Central memory CD4-positive, alpha-beta T cell (primary cell): ENCODE data around the gene CWC27.

ENCODE experiments used
- DNase-seq: peaks from one replicate; pipeline ENCODE4 v3.0.0; 2022

CWC27 gene

DNA sequence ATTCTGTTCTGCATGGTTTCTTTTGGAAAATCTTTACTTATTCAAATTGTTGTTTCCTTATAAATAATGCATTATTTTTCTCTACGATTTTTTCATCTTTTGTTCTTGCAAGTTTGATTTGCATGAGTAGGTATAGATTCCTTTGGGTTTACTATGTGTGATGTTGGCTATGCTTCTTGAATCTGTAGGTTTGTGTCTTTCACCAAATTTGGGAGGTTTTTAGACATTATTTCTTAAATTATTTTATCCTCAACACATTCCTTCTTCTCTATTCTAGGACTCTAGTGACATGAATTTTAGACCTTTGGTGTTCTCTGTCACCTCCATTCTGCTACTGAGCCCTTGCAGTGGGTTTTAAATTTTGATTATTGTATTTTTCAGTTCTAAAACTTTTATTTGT is 219.0 kb downstream of the CWC27 start:
- no peak for DNase-seq

DNA sequence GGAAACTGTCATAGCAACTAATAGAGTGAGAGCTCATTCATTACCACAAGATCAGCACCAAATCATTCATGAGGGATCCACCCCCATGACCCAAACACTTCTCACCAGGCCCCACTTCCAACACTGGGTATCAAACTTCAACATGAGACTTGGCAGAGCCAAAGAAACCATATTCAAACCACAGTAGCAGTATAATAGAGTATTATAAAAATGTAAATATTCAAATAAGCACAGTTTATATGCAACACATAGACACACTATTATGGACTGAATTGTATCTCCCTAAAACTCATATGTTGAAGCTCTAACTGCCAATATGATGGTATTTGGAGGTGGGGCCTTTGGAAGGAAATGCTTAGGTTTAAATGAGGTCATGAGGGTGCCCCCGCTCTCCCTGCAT is 240.5 kb downstream of the CWC27 start:
- no peak for DNase-seq

DNA sequence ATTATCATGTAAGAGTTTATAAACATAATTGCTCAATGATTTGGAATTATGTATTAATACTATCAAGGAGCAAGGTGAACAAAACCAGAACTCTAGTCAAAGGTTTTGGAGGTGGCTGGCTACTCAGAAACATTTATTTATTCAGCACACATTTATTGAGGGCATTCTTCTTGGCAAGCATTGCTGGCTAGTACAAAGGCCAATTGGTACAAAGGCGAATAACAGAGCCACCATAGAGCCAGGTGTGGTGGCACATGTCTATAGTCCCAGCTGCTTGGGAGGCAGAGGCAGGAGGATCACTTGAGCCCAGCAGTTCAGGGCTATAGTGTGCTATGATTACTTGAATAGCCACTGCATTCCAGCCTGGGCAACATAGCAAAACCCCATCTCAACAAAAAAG is 242.1 kb downstream of the CWC27 start:
- no peak for DNase-seq

DNA sequence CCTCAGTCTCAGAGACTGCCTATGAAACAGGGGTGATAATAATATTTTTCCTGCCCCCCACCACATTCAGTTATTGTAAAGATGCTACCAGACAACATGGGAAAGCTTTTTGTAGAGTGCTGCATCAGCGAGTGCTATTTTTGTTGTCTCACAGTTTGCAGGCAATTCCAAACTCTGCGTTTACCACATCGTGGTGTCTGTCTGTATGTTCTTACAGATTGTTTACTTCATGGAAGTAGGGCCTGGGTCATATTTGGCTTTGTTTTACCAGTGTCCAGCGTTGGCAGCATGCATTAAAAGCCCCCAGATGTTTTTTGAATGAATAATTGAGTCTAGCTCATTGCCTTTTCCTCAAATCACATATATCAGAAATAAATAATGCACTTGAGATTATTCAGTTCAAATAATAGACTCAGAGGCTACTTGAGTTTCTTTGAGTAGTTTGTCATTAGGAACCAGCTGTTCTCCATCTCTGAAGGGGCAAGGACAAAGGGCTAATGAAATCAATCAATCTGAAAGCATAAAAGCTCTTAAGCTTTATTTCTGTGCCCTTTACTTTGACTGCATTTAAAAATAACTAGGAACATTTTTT is 243.7 kb downstream of the CWC27 start:
- DNase-seq = no peak

DNA sequence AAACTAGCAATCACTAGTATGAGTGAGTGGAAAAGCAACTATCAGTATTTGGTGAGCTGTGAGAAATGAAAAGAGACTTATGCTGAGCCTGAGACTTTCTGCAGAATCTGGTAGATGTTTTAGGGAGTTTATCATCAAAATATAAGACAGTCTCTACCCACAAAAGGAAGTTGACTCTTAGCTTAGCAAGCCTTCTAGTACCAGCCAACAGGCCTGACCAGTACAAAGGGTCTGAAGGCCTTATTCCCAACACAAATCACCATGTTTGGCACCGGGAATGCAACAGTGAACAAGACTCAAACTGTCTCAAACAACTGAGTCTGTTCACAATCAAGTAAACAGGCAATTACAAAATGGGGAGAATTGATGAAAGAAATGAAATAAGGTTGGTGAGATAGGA is 244.4 kb downstream of the CWC27 start:
- no peak for DNase-seq

DNA sequence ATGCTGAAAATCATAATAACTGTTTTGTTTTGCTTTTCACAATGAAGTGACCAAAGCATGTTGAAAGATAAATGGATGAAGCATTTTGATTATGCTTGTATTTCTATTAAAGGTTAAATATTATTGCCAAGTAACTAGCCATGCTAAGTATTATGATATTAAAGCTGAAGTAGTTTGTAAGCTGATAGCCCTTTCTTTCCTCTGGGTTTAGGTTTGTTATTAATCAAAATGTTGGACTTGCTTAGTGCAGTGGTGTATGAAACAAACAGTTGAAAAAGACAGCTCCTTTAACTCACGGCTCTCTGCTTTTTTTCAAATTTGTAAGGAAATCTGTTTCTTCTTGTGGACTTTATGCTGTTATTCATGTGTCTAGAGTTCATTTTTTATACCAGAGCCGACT is 246.0 kb downstream of the CWC27 start:
- no peak for DNase-seq

DNA sequence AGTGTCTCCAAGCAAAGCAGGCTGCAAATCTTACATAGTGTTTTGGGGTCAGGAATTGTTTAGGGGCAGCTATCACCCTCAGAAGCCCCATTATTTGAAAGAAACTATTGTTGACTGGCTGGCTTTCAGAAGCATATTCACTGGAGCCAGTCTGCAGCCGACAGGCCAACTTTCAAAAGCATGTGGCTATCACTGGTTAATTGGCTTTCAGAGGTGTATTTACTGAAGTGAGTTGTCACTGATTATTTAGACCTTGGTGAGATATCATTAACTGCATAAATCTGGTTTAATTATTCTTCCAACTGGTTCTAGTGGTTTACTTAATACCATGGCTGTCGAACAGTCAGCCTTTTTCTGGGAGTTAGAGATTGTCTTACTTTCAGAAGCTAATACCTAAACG is 247.0 kb downstream of the CWC27 start:
- no peak for DNase-seq

DNA sequence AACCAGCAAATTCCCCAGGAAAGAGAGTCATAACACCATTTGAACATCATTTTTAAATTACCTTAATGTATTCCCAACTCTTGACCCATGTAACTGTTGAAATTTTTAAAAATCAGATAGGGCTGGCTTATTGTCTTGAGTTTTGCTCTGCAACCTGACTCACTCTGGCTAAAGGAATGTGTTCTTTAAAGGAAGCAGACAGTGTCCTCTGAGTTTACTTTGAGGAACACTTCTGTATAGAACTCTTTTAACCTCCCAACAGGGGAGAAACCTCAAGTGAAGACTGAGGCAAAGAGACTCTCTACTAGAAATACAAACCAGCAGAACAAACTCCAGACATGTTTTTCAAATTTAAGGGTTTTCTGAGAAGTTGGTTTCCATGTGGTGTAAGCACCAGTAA is 248.9 kb downstream of the CWC27 start:
- no peak for DNase-seq

DNA sequence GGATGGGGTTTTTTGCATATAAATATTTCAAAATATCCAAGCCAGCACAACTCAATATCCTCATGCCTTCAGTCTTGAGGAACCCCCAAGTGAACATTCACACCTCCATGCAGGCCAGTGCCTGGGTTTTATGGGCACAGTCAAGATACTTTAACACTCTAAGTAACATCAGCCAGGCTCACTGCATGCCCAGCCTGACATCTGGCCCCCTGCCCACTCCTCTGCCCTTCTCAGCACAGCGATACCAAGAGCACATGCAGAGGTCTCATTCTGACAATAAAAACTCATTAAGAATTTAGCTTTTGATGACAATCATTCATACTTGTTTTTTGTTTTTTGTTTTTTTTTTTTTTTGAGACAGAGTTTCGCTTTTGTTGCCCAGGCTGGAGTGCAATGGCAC is 250.0 kb downstream of the CWC27 start:
- DNase-seq = no peak

DNA sequence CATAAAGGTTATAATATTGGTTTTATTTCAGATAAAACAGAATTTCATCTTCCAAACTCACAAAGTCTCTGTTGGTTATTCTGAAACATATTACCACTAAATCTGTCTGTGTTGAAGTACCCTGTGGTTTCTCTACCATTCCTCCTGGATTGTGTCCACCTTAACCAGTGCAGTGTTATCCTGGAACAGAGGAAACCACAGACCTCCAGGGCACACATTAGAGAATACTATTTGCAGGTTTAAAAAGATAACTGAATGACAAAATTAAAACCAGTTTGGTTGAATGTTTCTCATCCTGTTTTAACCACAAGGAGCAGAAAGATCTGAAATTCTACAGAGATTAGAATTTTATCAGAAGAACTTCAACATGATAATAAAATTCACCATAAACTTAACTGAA is 251.8 kb downstream of the CWC27 start:
- no peak for DNase-seq

DNA sequence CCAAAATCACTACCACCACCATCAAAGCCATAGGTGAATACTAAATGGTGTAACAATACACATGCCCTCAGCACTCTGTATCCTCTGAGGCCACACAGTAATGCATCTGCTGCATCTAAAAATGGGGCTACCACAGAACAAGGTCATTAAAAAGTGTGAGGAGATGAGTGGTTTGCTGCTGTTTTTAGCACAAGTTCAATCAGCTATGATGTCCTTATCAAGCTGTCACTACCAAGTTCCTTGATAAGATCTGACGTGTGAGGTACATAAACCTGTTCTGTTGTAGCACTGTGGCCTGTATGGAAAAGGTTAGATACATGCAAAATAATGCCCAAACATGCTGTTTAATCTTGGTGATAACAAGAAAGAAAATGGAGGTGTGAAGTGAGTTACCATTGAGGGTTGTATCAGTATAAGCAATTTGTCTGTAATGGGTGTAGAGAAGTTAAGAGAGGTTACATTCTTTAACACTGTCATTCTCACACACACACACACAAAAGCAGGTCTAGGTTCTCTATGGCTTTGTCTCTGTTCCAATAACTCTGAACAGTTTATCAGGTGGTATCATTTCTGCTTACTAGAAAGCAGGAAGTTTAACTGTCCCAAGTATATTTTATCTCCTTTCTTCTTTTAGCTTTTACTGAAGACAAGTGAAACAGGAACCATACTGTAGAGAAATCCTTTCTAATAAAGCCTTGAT is 252.9 kb downstream of the CWC27 start:
- DNase-seq = no peak

DNA sequence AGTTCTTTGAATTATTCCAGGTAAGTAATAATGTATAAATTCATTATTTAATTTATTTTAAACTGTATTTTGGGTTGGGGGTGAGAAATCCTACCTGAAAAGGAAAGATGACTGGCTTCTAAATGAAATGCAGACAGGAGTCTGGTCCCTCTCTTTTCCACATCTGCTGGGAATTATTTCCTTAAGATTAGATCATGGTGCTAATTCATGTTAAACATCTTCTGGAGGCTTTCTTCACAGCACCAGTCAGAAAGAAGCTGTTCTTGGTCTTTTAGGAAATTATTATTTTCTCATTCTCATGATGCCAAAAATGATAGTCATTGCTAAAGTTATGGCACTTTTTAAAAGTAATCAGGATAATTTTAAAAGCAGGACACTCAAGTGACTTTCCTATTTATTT is 254.2 kb downstream of the CWC27 start:
- DNase-seq = no peak

DNA sequence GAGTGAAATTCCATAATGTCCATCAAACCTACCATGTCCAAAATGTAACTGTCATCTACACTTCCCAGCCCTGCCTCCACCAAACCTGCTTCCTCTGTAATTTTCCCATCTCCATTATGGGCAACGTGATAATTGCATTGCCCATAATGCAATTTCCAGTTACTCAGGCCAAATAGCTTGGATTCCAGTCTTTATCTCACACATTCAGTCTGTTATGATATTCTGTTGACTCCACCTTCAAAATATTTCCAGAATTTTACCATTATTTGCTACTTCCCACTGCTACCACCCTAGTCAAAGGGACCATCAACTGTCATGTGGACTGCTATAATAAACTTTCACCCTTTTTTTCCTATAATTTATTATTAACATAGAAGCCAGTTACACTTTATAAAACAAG is 256.0 kb downstream of the CWC27 start:
- no peak for DNase-seq

DNA sequence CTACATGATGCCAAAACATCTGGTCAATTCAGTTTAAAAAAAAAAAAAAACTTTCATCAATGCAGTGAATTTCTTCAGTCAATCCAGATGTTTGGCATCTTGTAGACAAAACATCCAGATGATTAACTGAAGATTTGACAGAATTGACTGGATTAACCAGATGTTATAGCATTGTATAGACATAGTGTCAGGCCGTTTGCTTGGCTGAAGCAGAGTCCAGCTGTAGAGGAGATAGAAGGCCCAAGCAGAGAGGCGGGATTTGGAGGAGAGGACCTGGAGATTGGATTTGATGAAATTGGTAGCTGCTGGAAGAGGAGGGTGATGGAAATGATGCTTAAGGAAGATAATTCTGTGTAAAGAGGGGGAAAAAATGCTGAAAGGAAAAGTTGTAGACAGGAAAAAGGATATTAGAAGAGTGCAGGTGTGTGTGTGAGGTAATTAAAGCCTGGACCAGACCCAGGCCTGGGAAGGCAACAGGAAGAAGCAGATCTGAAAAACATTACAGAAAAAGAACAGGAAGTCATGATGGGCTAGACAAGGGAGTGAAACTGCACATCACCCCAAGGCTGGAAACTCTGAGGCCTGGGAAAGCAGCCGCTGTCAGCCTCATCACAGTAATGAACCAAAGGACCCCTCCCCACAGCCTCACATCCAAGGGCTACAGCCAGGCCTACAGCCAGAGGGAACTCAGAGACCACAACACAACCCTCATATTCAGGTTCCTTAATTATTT is 258.3 kb downstream of the CWC27 start:
- no peak for DNase-seq

DNA sequence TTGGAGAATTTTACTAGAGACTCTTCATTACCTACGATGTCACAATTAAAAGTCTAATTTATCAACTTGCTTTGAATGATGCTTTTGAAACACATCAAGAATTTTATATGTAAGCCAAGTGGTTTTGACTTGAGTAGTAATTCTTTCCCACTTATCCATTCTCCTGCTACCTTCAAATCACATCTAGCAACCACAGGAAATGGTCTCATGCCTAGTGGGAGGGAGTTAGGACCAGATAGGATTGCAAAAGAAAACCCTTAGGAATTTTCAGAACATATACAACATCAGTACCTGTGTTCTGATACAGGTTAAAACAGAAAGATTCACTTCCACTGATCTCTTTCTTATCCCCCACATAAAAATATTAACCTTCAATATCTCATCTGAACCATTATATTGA is 260.4 kb downstream of the CWC27 start:
- no peak for DNase-seq

DNA sequence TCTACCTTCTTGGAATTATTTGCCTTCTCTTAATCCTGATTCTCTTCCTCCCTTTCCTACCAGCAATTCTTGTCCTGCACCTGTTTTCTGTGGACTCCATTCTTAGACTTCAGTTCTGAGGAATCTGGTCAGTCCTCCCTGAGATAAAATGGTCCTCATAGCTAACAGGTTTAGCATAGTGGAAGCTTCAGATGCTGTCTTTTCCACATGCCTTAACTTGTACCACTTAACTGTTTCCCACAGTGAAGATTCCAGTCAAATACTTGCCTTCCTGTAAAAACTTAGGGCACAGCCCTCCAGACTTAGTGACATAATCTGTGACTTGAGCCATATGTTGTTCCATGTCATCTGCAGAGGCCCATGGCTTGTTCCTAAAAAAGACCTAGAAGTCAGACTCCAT is 261.3 kb downstream of the CWC27 start:
- no peak for DNase-seq

DNA sequence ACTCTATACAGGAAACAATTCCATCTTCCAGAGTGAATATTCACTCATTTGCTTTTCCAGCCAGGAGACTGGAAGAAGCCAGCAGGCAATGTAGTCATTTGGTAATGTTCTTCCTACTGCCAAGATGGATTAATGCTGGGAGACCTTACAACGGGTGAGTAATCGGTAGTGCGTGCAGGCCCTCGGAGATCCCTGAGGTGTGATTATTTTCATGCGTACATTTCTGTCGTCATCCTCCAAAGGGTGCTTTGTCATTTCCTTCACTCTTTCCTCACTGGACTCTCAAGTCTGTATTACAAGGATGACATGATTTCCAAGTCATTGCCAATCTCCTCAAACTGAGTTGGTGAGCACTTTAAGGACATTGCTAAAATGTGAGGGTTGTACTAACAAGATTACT is 263.5 kb downstream of the CWC27 start:
- DNase-seq = no peak

DNA sequence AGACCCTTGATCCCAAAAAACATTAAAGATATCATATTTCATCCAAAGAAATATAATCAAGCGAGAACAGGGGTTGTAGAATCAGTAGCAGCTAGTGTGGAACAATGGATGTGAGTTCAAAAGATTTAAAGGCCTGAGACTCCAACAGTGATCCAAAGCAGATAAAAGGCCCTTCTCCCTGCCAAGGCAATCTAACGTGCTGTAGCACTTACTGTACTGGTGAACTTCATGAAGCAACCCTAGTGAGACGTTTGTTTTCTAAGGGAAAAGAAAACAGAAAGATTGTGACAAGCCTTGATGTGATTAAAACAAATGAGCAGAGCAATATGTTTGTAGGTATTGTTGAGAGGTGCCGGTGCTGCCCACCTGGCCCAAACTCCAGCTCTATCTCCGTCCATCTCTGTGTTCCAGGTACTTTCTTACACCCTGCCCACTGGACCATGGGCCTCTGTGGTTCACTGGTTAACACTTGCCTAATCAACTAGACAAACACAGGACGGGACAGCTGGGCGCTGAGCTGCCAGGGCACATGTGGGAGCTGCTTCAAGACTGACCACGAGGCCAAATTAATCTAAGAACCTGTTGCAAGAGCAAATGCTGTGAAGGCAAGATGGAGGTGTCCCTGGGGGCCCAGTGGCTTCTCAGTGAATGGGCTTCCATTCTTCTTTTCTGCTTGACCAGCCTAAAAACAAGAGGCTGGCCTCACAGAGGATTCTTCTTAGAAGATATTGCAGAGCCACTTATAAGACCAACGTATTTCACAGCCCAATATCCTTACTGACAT is 265.5 kb downstream of the CWC27 start:
- DNase-seq = no peak

DNA sequence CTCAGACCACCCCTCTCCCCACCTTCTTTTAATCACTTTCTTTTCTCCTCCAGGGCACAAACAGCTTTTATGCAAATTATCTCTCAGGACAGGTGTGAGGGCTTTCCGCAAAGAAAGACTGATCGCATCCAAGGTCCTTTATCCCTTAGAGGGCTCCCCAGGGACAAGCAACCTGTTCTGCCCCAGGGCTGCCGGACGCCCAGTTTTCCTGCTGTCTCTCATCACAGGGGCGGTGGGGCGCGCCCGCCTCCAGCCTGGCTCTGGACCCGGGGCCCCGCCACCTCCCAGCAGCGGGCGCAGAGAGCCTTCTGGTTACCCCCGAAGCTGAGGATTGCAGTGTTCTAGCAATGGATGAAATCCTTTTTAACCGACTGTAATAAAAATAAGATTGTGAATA is 266.1 kb downstream of the CWC27 start:
- DNase-seq = no peak

DNA sequence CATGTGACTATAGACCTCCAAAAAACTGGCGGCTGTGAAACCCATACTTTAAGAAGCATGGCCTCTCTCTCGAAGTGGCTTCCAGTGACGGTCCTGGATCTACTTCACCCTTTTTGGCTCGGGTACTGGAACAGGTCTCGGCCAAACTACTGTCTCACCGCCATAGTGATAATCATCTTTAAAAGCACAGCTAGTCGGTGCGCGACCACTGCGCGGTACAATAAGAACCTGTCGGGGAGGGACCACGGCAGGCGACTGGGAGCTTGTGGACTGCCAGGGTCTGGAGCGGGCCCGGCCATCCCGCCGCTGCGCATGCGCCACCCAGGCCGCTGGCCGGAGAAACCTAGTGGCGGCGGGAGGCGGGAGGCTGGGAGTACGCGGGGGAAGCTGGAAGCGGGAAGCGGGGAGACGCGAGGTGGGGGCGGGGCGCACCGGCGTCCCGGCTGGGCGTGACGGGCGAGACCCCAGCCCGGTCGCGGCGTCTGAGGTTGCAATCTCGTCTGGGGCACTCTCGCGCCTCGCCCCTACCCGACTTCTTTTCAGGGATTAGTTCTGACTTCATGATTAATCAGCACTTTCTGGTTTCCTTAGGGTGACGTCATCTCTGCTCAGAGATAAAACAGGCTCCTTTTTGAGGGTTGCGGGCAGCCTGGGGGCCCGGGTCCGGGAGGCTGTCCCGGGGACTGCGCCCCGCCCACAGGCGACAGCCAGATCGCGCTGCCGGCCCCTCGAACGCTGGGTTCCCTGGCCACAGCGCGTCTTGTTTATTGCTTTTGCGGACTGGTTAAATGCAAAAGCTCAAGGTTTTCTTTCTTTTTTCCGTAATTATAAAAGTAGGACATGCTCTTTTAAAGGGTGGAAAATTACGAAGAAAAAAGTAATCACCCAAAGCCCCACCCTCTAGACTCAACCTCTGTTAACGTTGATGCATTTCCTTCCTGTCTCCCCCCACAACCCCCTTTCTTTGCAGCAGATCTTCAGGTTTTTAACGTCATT is 266.8 kb downstream of the CWC27 start:
- peak; percentile 92 for DNase-seq

DNA sequence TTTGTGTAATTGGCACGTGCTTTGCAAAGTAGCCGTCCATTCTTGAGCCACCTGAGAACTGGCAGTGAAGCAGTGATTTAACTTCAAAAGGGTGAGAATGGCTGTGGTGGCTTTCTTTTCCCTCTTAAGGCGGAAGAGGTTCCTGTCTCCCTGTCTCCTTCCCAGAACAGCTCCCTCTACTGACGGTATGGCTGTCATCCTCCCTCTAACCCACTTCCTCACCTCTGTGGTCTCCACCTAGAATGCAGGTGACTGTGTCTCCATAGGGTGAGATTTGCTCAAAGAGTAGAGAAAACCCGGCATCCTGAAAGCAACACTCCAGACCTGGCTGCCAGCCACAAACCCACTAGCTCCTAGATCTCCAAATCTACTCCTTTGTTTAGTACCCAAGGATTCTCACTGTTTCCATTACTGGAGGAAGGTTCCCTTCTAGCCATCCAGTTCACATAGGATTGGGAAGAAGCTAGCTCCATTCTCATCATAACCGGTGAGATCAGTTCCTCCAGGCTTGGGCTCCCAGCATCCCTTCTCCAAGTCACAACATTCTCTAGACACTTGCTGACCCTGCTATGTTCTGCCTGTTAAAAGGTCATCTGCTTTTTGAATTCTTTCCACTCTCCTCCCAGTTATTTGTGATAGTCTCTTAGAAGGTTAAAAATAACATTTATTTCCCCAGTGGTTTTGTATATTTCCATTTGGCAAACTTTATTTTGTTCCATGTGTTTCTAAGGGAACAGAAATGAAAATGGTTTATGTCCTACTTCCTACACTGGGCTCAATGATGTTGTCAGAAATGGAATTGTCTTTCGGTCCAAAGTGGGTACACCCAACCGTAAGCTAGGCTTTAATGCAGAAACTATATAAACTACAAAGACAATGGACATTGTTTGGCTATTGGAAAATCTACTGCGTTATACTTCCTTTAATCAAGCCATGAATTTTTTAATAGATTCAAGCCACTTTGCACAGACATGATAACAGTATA is 269.4 kb downstream of the CWC27 start:
- peak; percentile 34 for DNase-seq
